Measurements from ENCODE around the gene SPATS2L. TPM values are rescaled to one million over a fixed set of nuclear protein-coding genes. Genes with fewer than 3 reads are reported as not detected.

The SPATS2L gene
- total and polyA plus RNA-seq, 2 of the 13 experiments (the other 11 are each of a cell fraction or from before 2014, with no cell fraction given): 154 to 212 TPM

- CTCF ChIA-PET (ENCODE audit: low intra/inter-chr PET ratio, low total read pairs): no interaction called here
- Histone ChIP-seq H3K27ac (ENCODE audit: extremely low read length, insufficient read depth, low read length) (no peak overlapping the region), H3K9me3 (ENCODE audit: low read length) (no peaks in the 10 kb centered on the region), H2AFZ (ENCODE audit: low read length) (no peak overlapping the region), H3K4me2 (ENCODE audit: low read depth, low read length) (no peak overlapping the region), H3K36me3 (replicated peaks in 1 of 2; ENCODE audit: control insufficient read depth in 1 of 2, insufficient read depth in 2 of 2, low read length in 2 of 2) (peaks cover 17 to 48% of the 10 kb centered on the region in 2 experiments), H4K20me1 (ENCODE audit: insufficient read depth, low read length) (no peaks in the 10 kb centered on the region; the same call in 1 of the 2 replicates), H3K27me3 (ENCODE audit: control insufficient read depth in 1 of 2, insufficient read depth in 2 of 2, low read length in 2 of 2) (no peaks in the 10 kb centered on the region), H3K9ac (ENCODE audit: insufficient read depth, low read depth, low read length) (no peak overlapping the region), H3K4me1 (ENCODE audit: insufficient read depth, low read length) (peaks cover 12% of the 10 kb centered on the region), H3K79me2 (ENCODE audit: insufficient read depth, low read length) (peaks cover 33% of the 10 kb centered on the region), H3K4me3 (replicated peaks in 1 of 3; ENCODE audit: insufficient read depth in 1 of 3, low read depth in 2 of 3, low read length in 3 of 3) (no peak overlapping the region)
- FAIRE-seq: no peak
- WGBS (ENCODE audit: low lambda C conversion rate): 94% methylated on average over 4 of the region's 4 CpGs
- BruUV-seq (replicated peaks): no TSS peak
- POLR2A ChIA-PET: interaction anchor here (0.7 kb wide), 1 partner anchor 9 kb away, joined by 3 read pairs; no protein-coding TSS in a partner anchor
- no peak for DNase-seq (ENCODE audit: low spot score)
- TF ChIP-seq RAD51 (IDR thresholded peaks at IDR 0.05; ENCODE audit: borderline replicate concordance) (no peak), ZNF205 (CRISPR knock-in tag; IDR thresholded peaks at IDR 0.05) (no peak), ZBTB10 (CRISPR knock-in tag; IDR thresholded peaks at IDR 0.05; ENCODE audit: borderline replicate concordance) (no peak), RBM22 (optimal IDR thresholded peaks at IDR 0.05; ENCODE audit: low read length) (peak; percentile 92), ZNF546 (CRISPR knock-in tag; conservative IDR thresholded peaks at IDR 0.05) (no peak), BCL6 (CRISPR knock-in tag; IDR thresholded peaks at IDR 0.05) (no peak), RCOR2 (CRISPR knock-in tag; IDR thresholded peaks at IDR 0.05) (no peak)
- TF ChIP-seq, protein P1, sequence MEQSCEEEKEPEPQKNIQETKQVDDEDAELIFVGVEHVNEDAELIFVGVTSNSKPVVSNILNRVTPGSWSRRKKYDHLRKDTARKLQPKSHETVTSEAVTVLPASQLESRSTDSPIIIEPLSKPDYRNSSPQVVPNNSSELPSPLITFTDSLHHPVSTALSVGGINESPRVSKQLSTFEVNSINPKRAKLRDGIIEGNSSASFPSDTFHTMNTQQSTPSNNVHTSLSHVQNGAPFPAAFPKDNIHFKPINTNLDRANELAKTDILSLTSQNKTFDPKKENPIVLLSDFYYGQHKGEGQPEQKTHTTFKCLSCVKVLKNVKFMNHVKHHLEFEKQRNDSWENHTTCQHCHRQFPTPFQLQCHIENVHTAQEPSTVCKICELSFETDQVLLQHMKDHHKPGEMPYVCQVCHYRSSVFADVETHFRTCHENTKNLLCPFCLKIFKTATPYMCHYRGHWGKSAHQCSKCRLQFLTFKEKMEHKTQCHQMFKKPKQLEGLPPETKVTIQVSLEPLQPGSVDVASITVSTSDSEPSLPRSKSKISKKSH (CRISPR knock-in tag; IDR thresholded peaks at IDR 0.05; ENCODE audit: borderline replicate concordance): no peak
- intact Hi-C loops (cut with micrococcal nuclease; ENCODE audit: unreplicated experiment) (no loop called here), in situ Hi-C loops (cut with HindIII; ENCODE audit: extremely low pct_ligation_motif_present, low pct_unique_long_range_greater_than_20kb) (no loop called here)
- no peak for ATAC-seq
These were observed 91.3 kb downstream of the SPATS2L start for GRCh38 chr2:200397785-200398184.
